Caco-2 (cell line): ENCODE results near the gene ZNF862. TPM values are rescaled to one million over a fixed set of nuclear protein-coding genes. Genes with fewer than 3 reads are reported as not detected.

Experiments used
- BruUV-seq: library from RNA; stranded (reverse); fragments of 400-500 nt; replicated peaks from 2 replicates; lab custom pipeline; 2021; lab: Mats Ljungman, UMichigan
- CTCF ChIA-PET: fragments of 300-600 bp; sonication (Branson Sonifier 250); formaldehyde crosslinking; loops from one replicate; lab custom pipeline; 2022; ENCODE audit warnings: antibody characterized with exemption; lab: Charles Lee
- POLR2A ChIA-PET: fragments of 300-600 bp; sonication (Branson Sonifier 250); formaldehyde crosslinking; loops from one replicate; lab custom pipeline; 2022; ENCODE audit warnings: antibody characterized with exemption; lab: Charles Lee
- DNase-seq, 2 experiments: peaks; one replicate each; pipeline versions ENCODE4 v3.0.0 to v3.0.0-alpha.2; 2020 to 2022
- H3K27me3 ChIP-seq: replicated peaks from 2 replicates; pipeline ENCODE4 v1.6.0; 2011; ENCODE audit warnings: low read length; ENCODE audit not compliant: control insufficient read depth, insufficient read depth
- H3K36me3 ChIP-seq: 2 replicates; pipeline ENCODE4 v1.5.1; 2011; ENCODE audit warnings: low read length; ENCODE audit not compliant: control insufficient read depth, insufficient read depth
- H3K4me1 ChIP-seq: fragments of 250-450 bp; sonication (Bioruptor Pico); 2 replicates; pipeline ENCODE4 v1.5.1; 2020; ENCODE audit warnings: mild to moderate bottlenecking
- H3K4me3 ChIP-seq: 2 replicates; pipeline ENCODE4 v1.5.1; 2011; ENCODE audit warnings: low read depth, mild to moderate bottlenecking, control low read depth, low read length
- H3K9me3 ChIP-seq: fragments of 250-450 bp; sonication (Bioruptor Pico); 2 replicates; pipeline ENCODE4 v1.5.1; 2020; ENCODE audit warnings: mild to moderate bottlenecking, moderate library complexity
- H3K27ac Mint-ChIP-seq: one replicate; pipeline ENCODE4 v1.8.0; 2022; ENCODE audit warnings: mixed read lengths; ENCODE audit not compliant: unreplicated experiment
- H3K27me3 Mint-ChIP-seq: one replicate; pipeline ENCODE4 v1.8.0; 2022; ENCODE audit warnings: mixed read lengths; ENCODE audit not compliant: insufficient read depth, unreplicated experiment
- H3K36me3 Mint-ChIP-seq: one replicate; pipeline ENCODE4 v1.8.0; 2022; ENCODE audit warnings: mild to moderate bottlenecking, mixed read lengths; ENCODE audit not compliant: insufficient read depth, unreplicated experiment
- H3K4me1 Mint-ChIP-seq: one replicate; pipeline ENCODE4 v1.8.0; 2022; ENCODE audit warnings: low read depth, mixed read lengths; ENCODE audit not compliant: unreplicated experiment
- H3K4me3 Mint-ChIP-seq: one replicate; pipeline ENCODE4 v1.8.0; 2022; ENCODE audit warnings: mild to moderate bottlenecking, moderate library complexity, mixed read lengths; ENCODE audit not compliant: unreplicated experiment
- H3K9me3 Mint-ChIP-seq: one replicate; pipeline ENCODE4 v1.8.0; 2022; ENCODE audit warnings: mixed read lengths; ENCODE audit not compliant: unreplicated experiment
- intact Hi-C: fragments of 100-400 bp; cut with micrococcal nuclease; formaldehyde crosslinking; loops from one replicate; pipeline ENCODE4 v1.10.0; 2022; ENCODE audit not compliant: unreplicated experiment
- total RNA-seq: library from RNA; stranded (reverse); gene quantifications from 2 replicates; pipeline ENCODE4 v1.2.3, GENCODE V29; 2022
- TF ChIP-seq, protein P1 (sequence below), 2 experiments: fragments of 200-600 bp in 1 of 2; IDR thresholded peaks; 1 replicate in 1 of 2; 2 replicates in 1 of 2; pipeline versions ENCODE4 v1.5.1 to v1.8.0; 2011 to 2022; ENCODE audit warnings: antibody characterized with exemption in 1 of 2, control low read depth in 1 of 2, inconsistent platforms in 1 of 2, low read depth in 1 of 2, low read length in 1 of 2, mild to moderate bottlenecking in 1 of 2, moderate library complexity in 1 of 2; ENCODE audit not compliant: insufficient read depth in 1 of 2, severe bottlenecking in 1 of 2, unreplicated experiment in 1 of 2

Gene ZNF862
- total RNA-seq, 1 experiment from 2014 or later = 3.5 TPM

DNA sequence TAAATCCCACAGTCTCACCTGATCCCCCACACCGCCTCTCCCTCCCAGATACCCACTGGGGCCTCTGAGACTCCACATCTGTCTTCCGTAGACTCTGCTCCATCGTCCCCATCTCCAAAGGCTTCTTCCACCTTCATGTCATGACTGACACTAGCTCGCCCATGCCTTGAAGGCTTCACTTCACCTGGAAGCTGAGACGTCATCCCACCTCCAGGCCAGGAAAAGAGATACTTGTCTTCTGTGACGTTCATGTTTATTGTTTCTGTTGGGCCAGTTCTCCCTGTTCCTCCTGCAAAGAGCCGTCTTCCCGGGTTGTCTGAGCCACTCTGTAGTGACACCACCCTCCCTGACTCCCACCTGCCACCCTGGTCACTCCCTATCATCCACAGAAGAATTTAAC is 3.6 kb upstream of the ZNF862 start:
- H3K36me3 ChIP-seq = no peaks in the 10 kb centered on the region
- ChIA-PET POLR2A (no interaction called here), CTCF (no interaction called here)
- H3K27me3 Mint-ChIP-seq = peaks cover 40% of the 10 kb centered on the region
- no peak overlapping the region for H3K4me3 ChIP-seq
- TF ChIP-seq, protein P1, sequence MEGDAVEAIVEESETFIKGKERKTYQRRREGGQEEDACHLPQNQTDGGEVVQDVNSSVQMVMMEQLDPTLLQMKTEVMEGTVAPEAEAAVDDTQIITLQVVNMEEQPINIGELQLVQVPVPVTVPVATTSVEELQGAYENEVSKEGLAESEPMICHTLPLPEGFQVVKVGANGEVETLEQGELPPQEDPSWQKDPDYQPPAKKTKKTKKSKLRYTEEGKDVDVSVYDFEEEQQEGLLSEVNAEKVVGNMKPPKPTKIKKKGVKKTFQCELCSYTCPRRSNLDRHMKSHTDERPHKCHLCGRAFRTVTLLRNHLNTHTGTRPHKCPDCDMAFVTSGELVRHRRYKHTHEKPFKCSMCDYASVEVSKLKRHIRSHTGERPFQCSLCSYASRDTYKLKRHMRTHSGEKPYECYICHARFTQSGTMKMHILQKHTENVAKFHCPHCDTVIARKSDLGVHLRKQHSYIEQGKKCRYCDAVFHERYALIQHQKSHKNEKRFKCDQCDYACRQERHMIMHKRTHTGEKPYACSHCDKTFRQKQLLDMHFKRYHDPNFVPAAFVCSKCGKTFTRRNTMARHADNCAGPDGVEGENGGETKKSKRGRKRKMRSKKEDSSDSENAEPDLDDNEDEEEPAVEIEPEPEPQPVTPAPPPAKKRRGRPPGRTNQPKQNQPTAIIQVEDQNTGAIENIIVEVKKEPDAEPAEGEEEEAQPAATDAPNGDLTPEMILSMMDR (IDR thresholded peaks at IDR 0.05; ENCODE audit: insufficient read depth in 1 of 2, low read depth in 1 of 2, low read length in 1 of 2, severe bottlenecking in 1 of 2, unreplicated experiment in 1 of 2) = no peak
- H3K27me3 ChIP-seq = no peaks in the 10 kb centered on the region
- H3K9me3 ChIP-seq = no peaks in the 10 kb centered on the region
- H3K36me3 Mint-ChIP-seq = peaks cover 5% of the 10 kb centered on the region
- no peaks in the 10 kb centered on the region for H3K9me3 Mint-ChIP-seq
- no peaks in the 10 kb centered on the region for H3K4me1 Mint-ChIP-seq
- H3K4me3 Mint-ChIP-seq = no peak overlapping the region
- H3K4me1 ChIP-seq = peaks cover 7% of the 10 kb centered on the region
- H3K27ac Mint-ChIP-seq = no peak overlapping the region
- BruUV-seq = no TSS peak
- no peak for DNase-seq
- intact Hi-C loops = no loop called here

DNA sequence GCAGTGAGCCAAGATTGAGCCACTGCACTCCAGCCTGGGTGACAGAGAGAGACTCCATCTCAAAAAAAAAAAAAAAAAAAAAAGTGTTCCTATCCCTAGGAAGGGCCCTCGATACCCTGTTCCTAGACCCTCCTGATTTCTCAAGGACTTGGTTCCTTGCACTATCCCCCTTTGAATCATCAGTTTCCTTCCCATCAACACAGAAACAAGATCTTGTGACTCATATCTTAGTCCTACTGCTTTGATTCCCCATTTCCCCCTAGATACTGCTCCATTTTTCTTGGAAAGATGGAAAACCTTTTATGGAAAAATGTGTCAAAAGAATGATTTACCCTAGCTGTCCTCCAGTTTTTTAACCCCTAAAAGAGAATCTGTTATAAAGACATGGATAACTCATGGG is 1.7 kb upstream of the ZNF862 start:
- POLR2A ChIA-PET = no interaction called here
- peaks cover 7% of the 10 kb centered on the region for H3K4me1 ChIP-seq

DNA sequence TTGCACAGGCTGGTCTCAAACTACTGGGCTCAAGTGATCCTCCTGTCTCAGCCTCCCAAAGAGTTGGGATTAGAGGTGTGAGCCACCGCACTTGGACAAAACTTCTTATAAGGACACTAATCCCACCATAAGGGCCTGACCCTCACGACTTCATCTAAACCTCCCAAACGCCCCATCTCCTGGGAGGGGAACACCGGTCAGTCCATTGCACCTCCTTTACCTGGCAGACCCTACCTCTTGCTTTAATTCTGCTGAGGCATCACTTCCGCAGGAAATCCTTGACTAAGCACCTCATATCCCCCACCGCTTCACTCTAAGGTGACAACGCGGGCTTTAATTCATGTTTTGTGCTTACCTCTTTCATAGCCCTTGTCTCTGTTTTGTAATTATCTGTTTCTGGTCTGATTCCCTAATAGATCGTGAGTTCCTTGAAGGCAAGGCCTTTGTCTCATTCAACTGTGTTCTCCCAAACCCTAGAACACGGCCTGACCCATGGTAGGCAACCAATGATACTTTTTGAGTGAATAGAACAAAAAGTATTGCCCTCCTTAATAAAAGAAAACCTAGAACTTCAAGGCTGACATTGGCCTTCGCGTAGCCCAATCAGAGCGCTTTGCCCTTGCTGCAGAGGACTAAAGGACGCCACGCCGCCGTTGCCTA is 481 bp upstream of the ZNF862 start:
- Histone ChIP-seq H3K4me1 (peaks cover 7% of the 10 kb centered on the region), H3K27me3 (no peaks in the 10 kb centered on the region), H3K9me3 (no peaks in the 10 kb centered on the region), H3K36me3 (no peaks in the 10 kb centered on the region), H3K4me3 (no peak overlapping the region)
- TF ChIP-seq, protein P1 (IDR thresholded peaks at IDR 0.05; ENCODE audit: insufficient read depth in 1 of 2, low read depth in 1 of 2, low read length in 1 of 2, severe bottlenecking in 1 of 2, unreplicated experiment in 1 of 2) = no peak
- H3K36me3 Mint-ChIP-seq = peaks cover 5% of the 10 kb centered on the region
- POLR2A ChIA-PET = interaction anchor here (1.1 kb wide), 1 partner anchor 213 kb away, joined by 4 read pairs; no protein-coding TSS in a partner anchor
- no peaks in the 10 kb centered on the region for H3K9me3 Mint-ChIP-seq
- CTCF ChIA-PET = interaction anchor here (0.6 to 1.2 kb wide), 5 partner anchors 12 to 175 kb away, joined by 3 to 5 read pairs (median 4); no protein-coding TSS in a partner anchor
- H3K4me1 Mint-ChIP-seq = no peaks in the 10 kb centered on the region
- intact Hi-C loops = loop anchor here (1.0 to 5.0 kb wide), 2 partner anchors 36 to 65 kb away; partner anchors contain the start of genes ATP6V0E2 and ZNF467
- H3K4me3 Mint-ChIP-seq = peak overlapping the region; percentile 74
- peak overlapping the region; percentile 11 for H3K27ac Mint-ChIP-seq
- no peak for DNase-seq
- BruUV-seq = no TSS peak
- H3K27me3 Mint-ChIP-seq = peaks cover 32% of the 10 kb centered on the region

More for the DNA sequence above, 1.7 kb upstream of the ZNF862 start:
- CTCF ChIA-PET = no interaction called here
- Histone ChIP-seq H3K9me3 (no peaks in the 10 kb centered on the region), H3K36me3 (no peaks in the 10 kb centered on the region), H3K27me3 (no peaks in the 10 kb centered on the region), H3K4me3 (no peak overlapping the region)
- intact Hi-C loops = loop anchor here (5.0 kb wide), 1 partner anchor 64 kb away; the partner anchor contains the start of gene ZNF467
- TF ChIP-seq, protein P1 (IDR thresholded peaks at IDR 0.05; ENCODE audit: insufficient read depth in 1 of 2, low read depth in 1 of 2, low read length in 1 of 2, severe bottlenecking in 1 of 2, unreplicated experiment in 1 of 2) = no peak
- Mint-ChIP-seq H3K4me3 (no peak overlapping the region), H3K4me1 (no peaks in the 10 kb centered on the region), H3K27me3 (peaks cover 35% of the 10 kb centered on the region), H3K36me3 (peaks cover 5% of the 10 kb centered on the region), H3K9me3 (no peaks in the 10 kb centered on the region), H3K27ac (no peak overlapping the region)
- DNase-seq = no peak
- no TSS peak for BruUV-seq
